ENCODE measurements around the gene PPP3CA. TPM values are rescaled to one million over a fixed set of nuclear protein-coding genes. Genes with fewer than 3 reads are reported as not detected.

PPP3CA gene
- total RNA-seq, 1 donor from 2014 or later = 29.9 TPM

DNA sequence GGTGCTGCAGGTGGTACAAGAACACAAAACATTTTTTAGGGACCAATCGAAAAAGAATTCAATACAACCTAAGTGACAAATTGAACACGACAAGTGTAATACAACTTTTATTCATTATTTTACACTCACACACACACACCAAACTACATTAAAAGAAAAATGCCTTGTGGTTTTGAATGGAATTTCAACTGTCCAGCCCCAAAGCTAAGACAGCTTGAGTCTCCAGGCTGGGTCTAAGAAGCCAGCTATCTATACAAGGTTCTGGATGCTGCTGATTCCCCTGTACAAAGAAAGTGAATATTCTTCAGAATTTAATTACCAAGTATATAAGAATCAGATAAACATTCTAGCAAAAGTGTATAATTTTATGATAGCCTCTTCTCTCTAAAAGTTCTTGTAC, 118.2 kb downstream of the PPP3CA start:
- H3K36me3 Mint-ChIP-seq (ENCODE audit: unreplicated experiment) = no peaks in the 10 kb centered on the region
- peaks cover 20% of the 10 kb centered on the region for H3K4me1 Mint-ChIP-seq (ENCODE audit: low read depth, unreplicated experiment)
- no peak for DNase-seq
- H3K27me3 Mint-ChIP-seq (ENCODE audit: unreplicated experiment) = no peaks in the 10 kb centered on the region
- no peak overlapping the region for H3K4me3 Mint-ChIP-seq (ENCODE audit: unreplicated experiment)
- TF ChIP-seq, protein P1, sequence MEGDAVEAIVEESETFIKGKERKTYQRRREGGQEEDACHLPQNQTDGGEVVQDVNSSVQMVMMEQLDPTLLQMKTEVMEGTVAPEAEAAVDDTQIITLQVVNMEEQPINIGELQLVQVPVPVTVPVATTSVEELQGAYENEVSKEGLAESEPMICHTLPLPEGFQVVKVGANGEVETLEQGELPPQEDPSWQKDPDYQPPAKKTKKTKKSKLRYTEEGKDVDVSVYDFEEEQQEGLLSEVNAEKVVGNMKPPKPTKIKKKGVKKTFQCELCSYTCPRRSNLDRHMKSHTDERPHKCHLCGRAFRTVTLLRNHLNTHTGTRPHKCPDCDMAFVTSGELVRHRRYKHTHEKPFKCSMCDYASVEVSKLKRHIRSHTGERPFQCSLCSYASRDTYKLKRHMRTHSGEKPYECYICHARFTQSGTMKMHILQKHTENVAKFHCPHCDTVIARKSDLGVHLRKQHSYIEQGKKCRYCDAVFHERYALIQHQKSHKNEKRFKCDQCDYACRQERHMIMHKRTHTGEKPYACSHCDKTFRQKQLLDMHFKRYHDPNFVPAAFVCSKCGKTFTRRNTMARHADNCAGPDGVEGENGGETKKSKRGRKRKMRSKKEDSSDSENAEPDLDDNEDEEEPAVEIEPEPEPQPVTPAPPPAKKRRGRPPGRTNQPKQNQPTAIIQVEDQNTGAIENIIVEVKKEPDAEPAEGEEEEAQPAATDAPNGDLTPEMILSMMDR (IDR thresholded peaks at IDR 0.05; ENCODE audit: partially characterized antibody, unreplicated experiment) = no peak
- no peaks in the 10 kb centered on the region for H3K9me3 Mint-ChIP-seq (ENCODE audit: unreplicated experiment)
- H3K27ac Mint-ChIP-seq (ENCODE audit: unreplicated experiment) = no peak overlapping the region

- Mint-ChIP-seq H3K4me1 (ENCODE audit: low read depth, unreplicated experiment) (peaks cover 25% of the 10 kb centered on the region), H3K36me3 (ENCODE audit: unreplicated experiment) (no peaks in the 10 kb centered on the region), H3K4me3 (ENCODE audit: unreplicated experiment) (no peak overlapping the region), H3K27ac (ENCODE audit: unreplicated experiment) (no peak overlapping the region), H3K27me3 (ENCODE audit: unreplicated experiment) (no peaks in the 10 kb centered on the region), H3K9me3 (ENCODE audit: unreplicated experiment) (no peaks in the 10 kb centered on the region)
- DNase-seq = no peak
- TF ChIP-seq, protein P1 (IDR thresholded peaks at IDR 0.05; ENCODE audit: partially characterized antibody, unreplicated experiment) = no peak
Measured at GRCh38 chr4:101227715-101228114, 119.6 kb downstream of the PPP3CA start.

GRCh38 chr4:101224358-101225218, 122.7 kb downstream of the PPP3CA start:
- H3K4me3 Mint-ChIP-seq (ENCODE audit: unreplicated experiment) = no peak overlapping the region

GRCh38 chr4:101222156-101222845, 125.0 kb downstream of the PPP3CA start:
- peaks cover 18% of the 10 kb centered on the region for H3K4me1 Mint-ChIP-seq (ENCODE audit: low read depth, unreplicated experiment)
- TF ChIP-seq, protein P1 (IDR thresholded peaks at IDR 0.05; ENCODE audit: partially characterized antibody, unreplicated experiment) = no peak
- no peaks in the 10 kb centered on the region for H3K27me3 Mint-ChIP-seq (ENCODE audit: unreplicated experiment)
- no peak for DNase-seq
- H3K27ac Mint-ChIP-seq (ENCODE audit: unreplicated experiment) = no peak overlapping the region
- H3K36me3 Mint-ChIP-seq (ENCODE audit: unreplicated experiment) = no peaks in the 10 kb centered on the region
- no peak overlapping the region for H3K4me3 Mint-ChIP-seq (ENCODE audit: unreplicated experiment)
- no peaks in the 10 kb centered on the region for H3K9me3 Mint-ChIP-seq (ENCODE audit: unreplicated experiment)

More at GRCh38 chr4:101224358-101225218, 122.7 kb downstream of the PPP3CA start:
- H3K4me1 Mint-ChIP-seq (ENCODE audit: low read depth, unreplicated experiment) = peaks cover 18% of the 10 kb centered on the region
- H3K36me3 Mint-ChIP-seq (ENCODE audit: unreplicated experiment) = no peaks in the 10 kb centered on the region
- H3K27me3 Mint-ChIP-seq (ENCODE audit: unreplicated experiment) = no peaks in the 10 kb centered on the region
- TF ChIP-seq, protein P1 (IDR thresholded peaks at IDR 0.05; ENCODE audit: partially characterized antibody, unreplicated experiment) = no peak
- no peak overlapping the region for H3K27ac Mint-ChIP-seq (ENCODE audit: unreplicated experiment)
- DNase-seq = no peak
- H3K9me3 Mint-ChIP-seq (ENCODE audit: unreplicated experiment) = no peaks in the 10 kb centered on the region

GRCh38 chr4:101221294-101221693, 126.0 kb downstream of the PPP3CA start:
- TF ChIP-seq, protein P1 (IDR thresholded peaks at IDR 0.05; ENCODE audit: partially characterized antibody, unreplicated experiment) = no peak
- no peak overlapping the region for H3K27ac Mint-ChIP-seq (ENCODE audit: unreplicated experiment)
- H3K4me1 Mint-ChIP-seq (ENCODE audit: low read depth, unreplicated experiment) = peaks cover 18% of the 10 kb centered on the region
- DNase-seq = no peak
- no peaks in the 10 kb centered on the region for H3K27me3 Mint-ChIP-seq (ENCODE audit: unreplicated experiment)
- H3K4me3 Mint-ChIP-seq (ENCODE audit: unreplicated experiment) = no peak overlapping the region
- no peaks in the 10 kb centered on the region for H3K36me3 Mint-ChIP-seq (ENCODE audit: unreplicated experiment)
- no peaks in the 10 kb centered on the region for H3K9me3 Mint-ChIP-seq (ENCODE audit: unreplicated experiment)

Measured in glutamatergic neuron (in vitro differentiated cells).